Stimulated activated CD4-positive, alpha-beta T cell treated with anti-CD3 and anti-CD28 coated beads, TNF-alpha, amount 100 ng/mL, for 48 hours (primary cell): ENCODE data around the gene FOSL2.

Experiments used
- DNase-seq, 3 donors: peaks; one replicate each; pipeline ENCODE4 v3.0.0-alpha.2; 2020; ENCODE audit warnings: low read depth in 3 of 3

FOSL2 gene

DNA sequence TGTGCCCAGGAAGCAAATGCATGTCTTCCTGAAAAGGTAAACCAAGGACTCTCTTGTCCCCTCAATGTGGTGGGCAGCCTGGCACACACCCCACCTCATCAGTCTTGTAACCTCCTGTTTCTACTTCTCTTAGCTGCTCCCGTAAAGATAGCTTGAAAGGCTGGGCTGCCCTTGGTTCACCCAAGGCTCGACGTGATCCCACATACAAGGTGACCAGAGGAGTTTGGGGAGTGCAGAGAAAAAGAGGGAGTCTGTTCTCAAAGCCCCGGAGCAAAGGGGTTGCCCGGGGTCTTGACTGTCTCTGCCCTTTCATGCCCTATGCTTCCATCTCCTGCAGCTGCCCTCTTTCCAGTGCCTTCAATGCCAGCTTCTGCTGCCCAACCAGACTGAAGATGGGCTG lies 18.3 kb upstream of the FOSL2 start:
- DNase-seq: no peak

DNA sequence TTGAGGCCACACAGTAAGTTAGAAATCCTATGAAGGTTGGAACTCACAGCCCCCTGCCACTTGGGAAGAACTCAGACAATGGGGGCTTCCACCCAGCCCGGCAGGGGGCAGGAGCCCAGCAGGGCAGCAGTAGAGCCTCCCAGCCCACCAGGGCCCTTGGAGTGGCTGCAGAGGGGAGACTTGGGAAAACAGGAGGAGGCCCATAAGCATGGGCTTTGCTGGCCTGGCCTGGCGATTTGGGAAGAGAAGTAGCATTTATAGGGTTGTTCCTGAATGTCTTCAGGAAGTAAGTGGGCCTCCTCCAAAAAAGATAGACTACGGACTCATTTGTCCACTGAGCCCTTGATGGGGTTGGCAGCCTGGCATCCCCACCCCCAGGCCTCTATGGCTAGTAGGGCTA lies 17.4 kb upstream of the FOSL2 start:
- no peak for DNase-seq

DNA sequence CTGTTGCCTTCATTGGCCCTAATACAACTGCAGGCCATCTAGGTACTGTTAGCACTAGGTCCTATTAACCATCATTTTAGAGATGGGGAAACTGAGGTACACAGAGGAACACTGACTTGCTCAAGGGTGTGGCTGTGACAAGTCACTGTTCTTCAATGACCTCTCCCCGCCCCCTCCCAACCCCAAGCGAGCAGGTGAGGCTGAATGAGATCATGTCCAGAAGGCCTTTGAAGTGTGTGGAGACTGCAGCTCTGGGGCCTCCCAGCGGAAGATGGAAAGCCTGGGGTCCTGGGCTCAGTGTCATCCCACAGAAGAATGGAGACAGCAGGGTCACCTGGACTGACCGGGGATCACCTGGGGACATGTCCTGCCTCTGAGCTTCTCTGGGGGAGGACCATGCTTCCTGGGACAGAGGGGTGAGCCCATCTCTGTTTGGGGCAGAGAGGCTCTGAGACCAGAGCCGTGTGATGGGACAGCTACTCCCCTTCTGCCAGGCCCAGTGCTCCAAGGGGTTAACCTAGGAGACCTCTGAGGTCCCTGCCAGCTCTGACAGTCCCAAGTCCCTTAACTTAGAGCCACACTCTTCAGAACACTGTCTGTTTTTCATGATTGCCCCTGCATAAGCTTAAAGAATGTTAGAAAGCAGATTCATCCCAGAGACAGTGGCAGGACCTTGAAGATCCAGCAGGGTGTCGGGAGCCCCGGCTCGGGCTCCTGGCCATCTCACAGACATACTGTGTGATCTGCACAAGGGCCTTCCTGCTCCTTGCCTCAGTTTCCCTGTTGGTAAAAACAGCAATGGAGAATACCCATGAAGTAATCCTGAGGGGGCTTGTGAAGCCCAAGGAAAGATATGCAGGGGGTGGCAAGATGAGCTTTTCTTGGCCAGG lies 16.7 kb upstream of the FOSL2 start:
- no peak for DNase-seq

DNA sequence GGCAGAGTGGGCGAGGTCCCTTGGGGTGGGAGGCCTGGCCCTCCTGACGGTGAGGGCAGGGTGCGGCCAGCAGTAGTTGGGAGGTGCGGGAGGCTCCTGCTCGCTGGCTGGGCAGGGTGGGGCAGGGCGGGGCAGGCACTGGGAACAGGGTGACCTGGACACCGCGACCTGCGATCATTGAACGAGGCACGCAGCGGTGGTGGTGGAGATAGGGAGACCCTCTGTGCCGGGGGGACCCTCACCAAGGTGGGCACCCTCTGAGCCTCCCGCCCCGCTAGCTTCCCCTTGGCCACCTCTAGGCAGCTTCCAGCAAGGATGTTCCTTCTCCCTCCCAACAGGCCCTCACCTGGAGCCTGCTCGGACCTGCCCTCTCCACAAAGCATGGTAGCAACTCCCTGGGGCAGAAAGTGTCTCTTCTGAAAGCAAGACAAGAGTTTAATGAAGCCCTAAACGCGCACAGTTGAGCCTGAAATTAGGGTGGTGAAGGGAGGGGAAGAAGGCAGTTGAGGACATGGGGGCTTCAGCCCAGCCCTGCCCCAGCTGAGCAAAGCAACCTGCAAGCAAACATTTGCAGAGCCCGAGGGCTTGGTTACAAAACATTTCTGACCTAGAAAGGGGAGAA lies 15.4 kb upstream of the FOSL2 start:
- DNase-seq: no peak

DNA sequence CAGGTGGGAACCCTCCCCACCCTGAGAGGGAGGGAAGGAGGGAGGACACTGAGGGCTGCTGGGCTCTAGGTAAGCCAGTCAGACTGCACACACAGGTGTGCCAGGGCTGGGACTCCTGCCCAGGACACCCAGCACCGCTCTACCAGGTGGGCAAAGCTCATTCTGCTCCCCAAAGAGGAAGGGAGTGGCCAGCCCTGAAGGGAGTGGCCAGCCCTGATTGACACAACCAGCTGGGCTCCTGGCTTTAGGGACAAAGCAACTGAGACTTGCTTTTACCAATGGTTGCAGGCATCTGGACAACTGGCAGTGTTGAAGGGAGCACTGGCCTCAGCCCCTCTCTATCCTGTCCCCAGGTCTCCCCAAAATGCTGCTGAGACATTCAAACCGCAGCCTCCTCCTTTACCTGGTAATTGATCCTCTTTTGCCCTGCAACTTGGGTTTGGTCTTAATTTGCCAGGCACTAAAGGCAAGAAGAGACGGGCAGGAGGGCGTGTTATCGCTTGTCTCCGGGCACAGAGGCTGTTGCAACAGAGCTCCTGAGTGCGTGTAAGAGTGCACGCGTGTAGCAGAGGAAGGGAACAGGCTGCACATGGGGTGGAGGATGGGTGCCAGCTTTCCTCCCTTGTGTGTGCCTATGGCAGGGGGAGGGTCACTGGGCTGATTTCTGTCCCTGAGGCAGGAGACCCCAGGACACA lies 14.5 kb upstream of the FOSL2 start:
- no peak for DNase-seq

DNA sequence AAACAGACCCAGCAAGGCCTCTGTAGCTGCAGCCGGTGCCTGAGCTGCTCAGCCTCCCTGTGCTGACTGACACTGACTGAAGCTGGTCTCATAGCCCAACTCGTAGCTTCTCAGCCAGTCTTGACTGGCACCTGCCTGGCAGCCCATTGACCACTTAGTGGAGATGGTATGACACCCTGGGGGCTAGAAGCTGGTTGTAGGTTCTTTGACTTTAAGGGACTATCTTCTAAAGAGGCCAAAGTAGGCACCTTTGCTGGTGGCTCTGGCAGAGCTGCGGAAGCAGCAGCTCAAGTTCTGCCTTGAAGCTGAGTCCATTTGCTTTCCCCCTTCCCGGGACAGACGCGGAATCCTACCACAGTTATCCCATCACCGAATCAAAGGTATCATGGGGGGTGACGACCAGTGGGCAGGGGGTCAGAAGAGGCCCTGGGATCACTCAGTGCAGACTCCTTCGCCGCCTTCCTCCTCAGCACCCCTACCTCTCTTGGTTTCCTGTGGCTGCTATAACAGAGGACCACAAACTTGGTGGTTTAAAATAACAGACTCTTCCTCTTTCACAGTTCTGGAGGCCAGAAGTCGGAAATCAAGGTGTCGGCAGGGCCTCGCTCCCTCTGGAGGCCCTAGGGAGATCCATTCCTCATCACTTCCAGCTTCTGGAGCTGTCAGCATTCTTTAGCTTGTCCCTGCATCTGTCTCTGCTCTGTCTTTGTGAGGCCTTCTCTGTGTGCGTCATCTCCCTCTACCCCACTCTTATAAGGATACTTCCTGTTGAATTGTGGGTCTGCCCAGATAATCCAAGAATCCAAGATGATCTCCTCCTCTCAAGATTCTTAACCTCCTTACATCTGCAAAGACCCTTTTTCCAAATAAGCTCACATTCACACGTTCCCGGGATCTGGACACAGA lies 13.7 kb upstream of the FOSL2 start:
- no peak for DNase-seq

DNA sequence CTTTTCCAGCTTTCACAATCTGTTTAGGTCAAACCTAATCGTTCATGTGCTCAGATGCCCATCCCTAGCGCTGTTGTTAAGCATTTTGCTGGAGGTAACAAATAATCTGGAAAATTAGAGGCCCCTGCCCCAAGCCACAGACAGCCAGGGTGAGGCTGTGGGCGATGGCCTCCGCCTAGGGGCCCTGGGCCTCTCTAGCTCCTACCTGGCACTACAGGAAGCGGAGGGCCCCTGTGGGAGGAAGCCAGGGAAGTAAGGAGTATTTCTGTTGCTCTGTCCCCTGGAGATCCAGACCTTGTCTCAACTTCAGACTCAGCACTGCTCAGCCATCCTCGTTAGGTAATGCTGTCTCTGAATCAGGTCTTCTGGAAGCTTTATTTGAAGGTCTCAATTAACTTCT lies 12.4 kb upstream of the FOSL2 start:
- DNase-seq: no peak

DNA sequence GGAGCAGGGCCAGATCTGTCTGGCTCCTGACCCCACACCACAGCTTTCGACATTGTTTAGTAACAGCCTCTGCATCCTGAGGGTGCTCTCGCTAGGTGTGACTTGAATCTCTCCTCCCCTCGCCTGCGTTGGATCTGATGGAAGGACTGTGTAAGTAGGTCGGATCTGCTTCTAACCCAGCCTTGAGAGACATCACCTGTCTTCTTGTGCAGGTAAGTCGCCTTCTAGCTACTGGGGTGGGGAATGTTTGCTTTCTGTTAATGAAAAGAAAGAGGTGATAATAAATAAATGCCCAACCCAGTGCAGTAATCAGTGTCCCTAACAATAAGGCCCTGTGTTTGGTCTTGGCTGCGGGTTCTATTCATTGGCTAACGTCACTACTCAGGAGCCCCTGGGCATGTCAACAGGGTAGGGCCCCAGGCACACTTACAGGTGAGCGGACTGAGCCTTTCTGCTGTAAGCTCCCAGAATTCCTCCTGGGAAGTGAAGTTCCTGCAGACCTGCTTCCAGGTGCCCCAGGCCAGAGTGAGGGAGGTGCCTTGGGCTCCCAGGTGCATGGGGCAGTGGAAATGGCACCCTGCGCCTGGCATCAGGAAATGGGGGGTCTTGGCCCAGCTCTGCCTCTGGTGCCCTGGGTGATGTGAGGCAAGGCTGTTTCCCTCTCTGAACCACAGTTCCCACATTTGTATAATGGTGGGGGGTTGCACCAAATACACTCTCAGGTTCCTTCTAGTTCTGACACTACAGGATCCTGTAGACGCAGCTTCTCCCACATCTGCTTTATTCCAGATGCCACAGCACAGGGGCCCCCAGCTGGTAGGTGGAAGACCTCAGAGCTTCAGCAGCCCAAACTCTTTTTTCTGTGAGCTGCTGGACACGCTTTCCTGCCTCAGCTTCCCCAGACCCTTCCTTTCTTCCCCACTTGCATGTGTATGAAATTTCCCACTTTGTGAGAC lies 11.2 kb upstream of the FOSL2 start:
- no peak for DNase-seq

DNA sequence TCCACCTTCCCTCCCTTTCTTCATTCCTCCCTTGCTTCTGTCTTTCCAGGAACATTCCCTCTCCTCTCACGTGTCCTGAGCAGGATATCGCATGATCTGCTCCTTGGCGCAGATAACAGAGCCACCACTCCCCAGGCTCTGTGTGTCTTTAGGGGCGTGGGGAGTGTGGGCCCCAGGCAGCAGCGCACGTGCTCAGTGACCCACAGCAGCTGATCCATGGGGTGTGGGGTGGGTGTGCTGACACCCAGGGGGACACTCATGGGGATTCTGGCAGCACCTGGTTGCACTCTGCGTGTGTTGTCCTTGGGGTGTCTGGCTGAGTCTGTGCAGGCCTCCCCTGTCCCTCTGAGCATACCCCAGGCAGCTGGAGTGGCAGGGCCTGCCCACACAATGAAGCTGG lies 9.9 kb upstream of the FOSL2 start:
- no peak for DNase-seq

DNA sequence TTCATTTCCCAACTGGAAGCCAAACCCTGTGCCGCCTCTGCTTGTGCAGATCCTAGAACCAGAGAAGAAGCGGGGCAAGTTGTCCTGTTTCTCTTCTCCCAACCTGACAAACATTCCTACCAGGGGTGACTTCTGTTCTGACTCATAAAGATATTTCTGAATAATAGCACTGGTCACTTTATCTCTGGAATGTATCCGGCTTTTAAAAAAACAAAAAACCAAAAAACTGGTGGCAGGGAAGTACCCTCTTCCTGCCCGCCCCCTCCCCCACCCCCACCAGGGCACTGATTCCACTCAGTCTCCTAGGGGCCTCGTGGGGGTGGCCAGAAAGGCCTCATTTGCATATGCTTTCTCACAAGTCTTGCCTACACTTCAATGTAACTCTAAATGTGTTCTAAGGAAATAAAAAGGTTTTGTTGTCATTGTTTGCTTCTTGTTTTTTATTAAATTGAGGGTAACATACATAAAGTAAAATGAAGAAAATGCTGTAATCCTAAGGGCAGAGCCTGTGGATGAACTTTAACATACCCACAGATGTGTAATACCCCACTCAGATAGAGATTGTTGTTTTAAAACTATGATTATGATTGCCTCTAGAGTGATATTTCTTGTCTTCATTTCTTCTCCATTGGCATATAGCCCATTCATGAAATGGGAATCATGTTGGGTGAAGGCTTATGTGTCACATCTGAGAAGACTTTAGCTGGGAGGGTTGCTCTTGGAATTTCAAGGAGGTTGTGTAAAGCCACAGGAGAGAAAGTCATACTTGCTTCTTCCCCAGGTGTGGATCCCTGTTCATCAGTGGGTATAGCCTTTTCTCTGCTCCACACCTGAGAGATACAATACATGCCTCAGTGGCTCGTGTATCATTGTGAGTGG lies 5.3 kb upstream of the FOSL2 start:
- no peak for DNase-seq

DNA sequence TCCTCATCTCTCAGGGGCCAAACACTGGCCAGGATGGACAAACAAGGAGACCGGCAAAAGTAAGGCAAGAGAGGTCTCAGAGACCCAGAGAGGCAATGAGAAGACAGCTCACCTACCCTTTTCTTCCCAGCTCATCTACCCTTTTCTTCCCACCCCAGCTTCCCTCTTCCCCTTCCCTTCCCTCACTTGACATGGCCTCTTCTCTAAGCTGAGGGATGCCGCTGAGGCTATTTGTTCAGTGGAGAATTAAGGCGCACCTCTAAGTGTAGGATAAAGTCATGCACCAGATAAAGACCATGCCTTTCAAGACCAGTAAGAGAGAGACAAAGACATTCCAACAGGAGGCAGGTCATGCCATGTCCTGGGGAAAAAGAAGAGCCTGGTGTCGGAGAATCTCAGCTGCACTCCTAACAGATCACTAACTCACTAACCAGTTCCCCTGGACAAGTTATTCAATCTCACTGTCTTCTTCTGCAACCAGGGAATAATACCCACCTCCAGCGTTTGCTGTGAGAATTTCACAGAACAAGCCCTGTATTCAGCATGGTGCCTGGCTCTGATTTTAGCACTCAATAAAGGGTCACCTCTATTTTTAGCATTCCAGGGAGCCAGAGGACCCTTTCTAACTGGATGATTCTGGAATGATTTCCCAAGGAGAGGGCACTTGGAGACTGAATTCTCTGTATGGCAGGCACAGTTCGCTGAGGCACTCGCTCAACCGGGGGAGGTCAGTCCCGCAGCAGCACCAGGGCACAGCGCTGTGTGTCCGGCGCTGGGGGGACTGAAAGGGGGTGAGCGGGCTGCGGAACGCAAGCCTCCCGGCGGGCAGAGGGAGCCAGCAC lies 3.0 kb upstream of the FOSL2 start:
- no peak for DNase-seq

DNA sequence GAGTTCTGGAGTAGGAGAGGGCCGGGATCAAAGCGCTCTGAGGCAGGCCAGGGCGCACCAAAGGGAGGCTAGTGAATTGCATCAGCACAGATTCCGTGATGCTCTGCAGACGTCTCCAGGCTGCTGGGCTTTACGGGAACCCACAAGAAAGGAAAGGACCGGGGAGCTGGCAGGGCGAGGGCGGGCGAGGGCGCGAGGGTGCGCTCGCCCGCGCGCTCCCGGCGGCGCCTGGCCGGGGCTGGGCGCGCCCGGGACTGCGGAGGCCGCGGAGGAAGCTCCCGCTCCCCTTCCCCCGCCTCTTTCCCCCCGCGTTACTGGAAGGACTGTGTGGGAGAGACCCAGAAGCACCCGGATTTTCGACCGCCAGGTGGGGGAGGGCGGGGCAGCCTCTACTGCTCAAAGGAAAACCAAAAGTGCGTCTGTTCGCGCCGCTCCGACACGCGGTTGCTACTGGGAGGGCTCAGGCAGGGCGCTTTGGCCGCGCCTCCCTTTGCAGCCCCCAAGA lies 2.4 kb upstream of the FOSL2 start:
- DNase-seq: peak; percentile 91 to 94 (median 93)

DNA sequence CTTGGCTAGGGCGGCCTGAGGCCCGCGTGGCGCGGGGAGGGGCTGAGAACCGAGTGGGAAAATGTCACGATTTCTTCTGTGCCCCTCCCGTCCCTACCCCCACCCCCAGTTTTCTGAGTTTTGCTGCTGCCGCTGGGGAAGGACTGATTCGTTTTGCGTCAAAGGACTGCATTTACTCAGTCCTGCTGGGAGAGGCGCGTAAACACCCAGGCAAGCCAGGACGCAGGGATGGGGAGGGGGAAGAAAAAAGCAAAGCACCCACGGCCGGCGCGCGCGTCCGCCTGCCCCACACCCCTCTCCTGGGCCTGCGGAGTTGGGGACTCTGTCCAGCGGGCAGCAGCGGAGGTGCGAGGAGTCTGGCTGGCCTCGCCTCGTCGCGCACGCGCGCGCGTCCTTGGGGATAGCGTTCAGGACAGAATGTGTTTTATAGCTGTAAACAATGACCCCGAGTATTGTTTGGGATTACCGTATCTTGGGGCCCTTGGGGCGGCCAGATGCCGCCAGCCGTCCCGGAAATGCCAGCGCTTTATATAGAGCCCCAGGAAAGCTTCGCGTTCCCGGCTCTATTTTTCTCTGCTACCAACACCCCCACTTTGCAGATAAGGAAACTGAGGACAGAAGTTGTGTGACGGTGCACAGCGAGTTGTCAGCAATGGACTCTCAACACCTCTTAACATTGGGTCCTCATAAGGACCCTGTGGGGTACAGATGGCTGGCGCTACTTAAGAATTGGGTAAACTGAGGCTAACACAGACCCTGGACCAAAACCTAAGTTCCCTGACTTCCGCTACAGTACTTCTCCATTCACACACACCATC lies 1.7 kb upstream of the FOSL2 start:
- DNase-seq: no peak

DNA sequence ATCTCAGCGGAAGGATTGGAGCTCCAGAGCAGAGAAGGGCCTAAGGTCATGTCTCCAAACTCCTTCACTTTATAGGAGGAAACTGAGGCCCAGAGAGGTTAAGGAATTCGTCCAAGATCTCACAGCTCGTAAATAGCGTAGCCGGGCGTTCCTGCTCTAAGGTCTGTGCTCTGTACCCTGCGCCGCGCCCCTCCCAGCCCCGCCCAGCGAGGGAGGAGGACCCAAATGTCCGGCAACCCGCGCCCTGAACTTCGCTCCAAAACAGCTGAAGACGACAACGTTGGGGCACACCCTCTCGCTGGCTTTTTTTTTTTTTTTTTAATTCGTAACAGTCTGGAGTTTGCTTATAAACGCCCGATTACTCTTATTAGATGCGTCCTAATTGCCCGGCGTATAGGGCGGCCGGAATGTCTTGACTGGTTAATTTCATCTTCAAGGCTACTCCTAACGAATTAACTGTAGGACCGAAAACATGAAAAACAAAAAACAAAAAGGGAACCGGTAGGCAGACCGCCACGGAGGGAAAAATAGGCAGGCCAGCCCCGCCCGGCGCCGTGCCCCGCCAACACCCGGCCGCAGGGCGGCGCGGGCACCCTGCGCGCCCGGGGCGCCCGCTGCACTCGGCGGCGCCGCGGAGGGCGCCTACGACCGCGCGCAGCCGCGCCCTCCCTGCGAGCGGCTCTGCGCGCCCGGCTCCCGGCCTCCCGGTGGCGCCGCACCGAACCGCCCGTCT lies 928 bp upstream of the FOSL2 start:
- DNase-seq: peak in 2 of 3 donors; percentile 69 to 72

DNA sequence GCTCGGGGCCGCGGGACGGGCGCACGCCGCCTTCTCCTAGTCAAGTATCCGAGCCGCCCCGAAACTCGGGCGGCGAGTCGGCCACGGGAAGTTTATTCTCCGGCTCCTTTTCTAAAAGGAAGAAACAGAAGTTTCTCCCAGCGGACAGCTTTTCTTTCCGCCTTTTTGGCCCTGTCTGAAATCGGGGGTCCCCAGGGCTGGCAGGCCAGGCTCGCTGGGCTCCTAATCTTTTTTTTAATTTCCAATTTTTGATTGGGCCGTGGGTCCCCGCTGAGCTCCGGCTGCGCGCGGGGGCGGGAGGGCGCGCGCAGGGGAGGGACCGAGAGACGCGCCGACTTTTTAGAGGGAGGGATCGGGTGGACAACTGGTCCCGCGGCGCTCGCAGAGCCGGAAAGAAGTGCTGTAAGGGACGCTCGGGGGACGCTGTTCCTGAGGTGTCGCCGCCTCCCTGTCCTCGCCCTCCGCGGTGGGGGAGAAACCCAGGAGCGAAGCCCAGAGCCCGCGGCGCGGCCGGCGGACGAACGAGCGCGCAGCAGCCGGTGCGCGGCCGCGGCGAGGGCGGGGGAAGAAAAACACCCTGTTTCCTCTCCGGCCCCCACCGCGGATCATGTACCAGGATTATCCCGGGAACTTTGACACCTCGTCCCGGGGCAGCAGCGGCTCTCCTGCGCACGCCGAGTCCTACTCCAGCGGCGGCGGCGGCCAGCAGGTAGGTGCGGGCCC lies 617 bp downstream of the FOSL2 start:
- DNase-seq: peak in 1 of 3 donors; percentile 26

DNA sequence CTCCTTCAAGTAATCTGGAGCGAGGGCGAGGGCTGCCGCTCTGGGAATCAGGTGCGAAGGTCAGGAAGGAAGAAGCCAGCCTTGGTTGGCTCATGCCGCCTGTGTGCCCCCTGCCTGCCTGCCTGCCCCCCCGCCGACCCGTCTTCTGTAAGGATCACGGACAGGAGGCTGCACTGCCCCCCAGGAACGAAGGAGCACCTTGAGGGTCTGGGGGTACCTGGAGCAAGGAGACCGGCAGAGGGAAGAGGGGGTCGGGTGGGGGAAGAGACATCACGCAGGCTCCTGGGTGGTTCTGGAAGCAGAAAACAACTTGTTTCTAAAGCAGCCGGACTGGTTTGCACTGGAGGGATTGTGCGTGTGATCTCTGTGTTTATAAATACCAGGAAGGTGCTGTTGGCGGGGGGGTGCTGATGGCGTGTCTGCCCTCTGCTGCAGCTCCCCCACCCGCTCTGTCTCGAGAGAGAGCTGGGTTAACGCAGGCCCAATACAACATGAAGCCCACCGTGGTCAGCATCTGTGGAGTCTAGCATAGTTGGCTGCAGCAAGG lies 1.7 kb downstream of the FOSL2 start:
- DNase-seq: no peak
